Mesothelial cell of epicardium (in vitro differentiated cells): ENCODE measurements around the gene ALK. TPM values are rescaled to one million over a fixed set of nuclear protein-coding genes. Genes with fewer than 3 reads are reported as not detected.

Experiments used
- DNase-seq, 2 experiments: peaks; one replicate each; pipeline ENCODE4 v3.0.0; 2021; ENCODE audit warnings: low spot score in 2 of 2; ENCODE audit not compliant: unreplicated experiment in 2 of 2
- H3K27ac Mint-ChIP-seq: 2 replicates; pipeline ENCODE4 v1.8.0; 2021; ENCODE audit warnings: mixed read lengths
- H3K27me3 Mint-ChIP-seq: 2 replicates; pipeline ENCODE4 v1.8.0; 2021; ENCODE audit warnings: low read depth, mixed read lengths
- H3K36me3 Mint-ChIP-seq: 2 replicates; pipeline ENCODE4 v1.8.0; 2021; ENCODE audit warnings: mixed read lengths
- H3K4me1 Mint-ChIP-seq: 2 replicates; pipeline ENCODE4 v1.8.0; 2021; ENCODE audit warnings: mixed read lengths
- H3K4me3 Mint-ChIP-seq: 2 replicates; pipeline ENCODE4 v1.8.0; 2021; ENCODE audit warnings: mild to moderate bottlenecking, moderate library complexity, mixed read lengths
- H3K9me3 Mint-ChIP-seq: 2 replicates; pipeline ENCODE4 v1.8.0; 2021; ENCODE audit warnings: mixed read lengths
- CTCF ChIP-seq: fragments of 200-600 bp; sonication (generic); IDR thresholded peaks from one replicate; pipeline ENCODE4 v1.5.0; 2021; ENCODE audit warnings: antibody characterized with exemption; ENCODE audit not compliant: unreplicated experiment
- total RNA-seq: library from RNA; stranded (reverse); gene quantifications from 3 replicates; pipeline ENCODE4 v1.2.1, GENCODE V29; 2021

ALK gene
- total RNA-seq, 1 donor from 2014 or later = 0.13 TPM

GRCh38 chr2:29803537-29803936 is 117.8 kb downstream of the ALK start:
- Mint-ChIP-seq H3K4me3 (no peak overlapping the region), H3K27ac (no peak overlapping the region), H3K36me3 (no peaks in the 10 kb centered on the region), H3K9me3 (peaks cover 6% of the 10 kb centered on the region), H3K27me3 (peaks cover 24% of the 10 kb centered on the region), H3K4me1 (peaks cover 3% of the 10 kb centered on the region)
- DNase-seq = no peak
- TF ChIP-seq CTCF = no peak

GRCh38 chr2:29802986-29803385 is 118.4 kb downstream of the ALK start:
- DNase-seq = no peak

GRCh38 chr2:29799628-29800027 is 121.8 kb downstream of the ALK start:
- TF ChIP-seq CTCF = no peak
- H3K36me3 Mint-ChIP-seq = no peaks in the 10 kb centered on the region
- H3K27ac Mint-ChIP-seq = no peak overlapping the region
- H3K9me3 Mint-ChIP-seq = no peaks in the 10 kb centered on the region
- H3K4me1 Mint-ChIP-seq = peaks cover 3% of the 10 kb centered on the region
- H3K27me3 Mint-ChIP-seq = peaks cover 28% of the 10 kb centered on the region
- DNase-seq = no peak
- H3K4me3 Mint-ChIP-seq = no peak overlapping the region

More at GRCh38 chr2:29802986-29803385, 118.4 kb downstream of the ALK start:
- Mint-ChIP-seq H3K4me3 (no peak overlapping the region), H3K27me3 (peaks cover 28% of the 10 kb centered on the region), H3K9me3 (peaks cover 6% of the 10 kb centered on the region), H3K36me3 (no peaks in the 10 kb centered on the region), H3K4me1 (peaks cover 3% of the 10 kb centered on the region), H3K27ac (no peak overlapping the region)
- TF ChIP-seq CTCF = no peak

GRCh38 chr2:29797916-29798315 is 123.5 kb downstream of the ALK start:
- no peak for TF ChIP-seq CTCF
- peaks cover 7% of the 10 kb centered on the region for H3K9me3 Mint-ChIP-seq
- peaks cover 3% of the 10 kb centered on the region for H3K4me1 Mint-ChIP-seq

GRCh38 chr2:29796446-29796845 is 124.9 kb downstream of the ALK start:
- H3K9me3 Mint-ChIP-seq = peaks cover 9% of the 10 kb centered on the region
- H3K27ac Mint-ChIP-seq = no peak overlapping the region
- H3K4me3 Mint-ChIP-seq = no peak overlapping the region
- no peak for TF ChIP-seq CTCF
- peaks cover 33% of the 10 kb centered on the region for H3K27me3 Mint-ChIP-seq
- no peaks in the 10 kb centered on the region for H3K36me3 Mint-ChIP-seq
- DNase-seq = no peak
- no peaks in the 10 kb centered on the region for H3K4me1 Mint-ChIP-seq

More at GRCh38 chr2:29797916-29798315, 123.5 kb downstream of the ALK start:
- H3K27me3 Mint-ChIP-seq = peaks cover 32% of the 10 kb centered on the region
- no peak for DNase-seq
- H3K36me3 Mint-ChIP-seq = no peaks in the 10 kb centered on the region
- no peak overlapping the region for H3K4me3 Mint-ChIP-seq
- H3K27ac Mint-ChIP-seq = no peak overlapping the region
